NCI-H146 (cell line): Measurements from ENCODE around the gene SST.
"Not testable (repeated sequence)": the region's sequence is repeated elsewhere in the genome, so short reads cannot be mapped to it uniquely, and the experiment has no call there.

Experiments
- DNase-seq: peaks from one replicate; lab custom pipeline; 2025; lab: John Stamatoyannopoulos, UW

SST gene

DNA sequence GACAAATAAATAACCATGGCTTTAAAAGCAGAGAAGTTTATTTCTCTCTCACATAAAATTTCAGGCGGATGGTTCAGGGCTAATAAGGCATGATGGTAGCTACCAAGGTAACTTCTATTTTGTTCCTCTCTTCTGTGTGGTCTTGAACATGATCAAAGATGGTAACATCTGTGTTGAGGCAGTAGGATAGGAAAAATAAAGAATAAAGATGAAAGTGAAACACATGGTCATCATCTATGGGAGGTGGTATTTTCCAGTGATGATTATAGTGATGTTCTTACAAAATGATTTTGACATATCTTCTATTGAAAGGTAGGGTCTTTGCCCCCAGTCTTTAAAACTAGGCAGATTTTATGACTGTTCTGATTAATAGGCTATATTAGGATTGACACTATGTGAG, 14.2 kb upstream of the SST start:
- no peak for DNase-seq

DNA sequence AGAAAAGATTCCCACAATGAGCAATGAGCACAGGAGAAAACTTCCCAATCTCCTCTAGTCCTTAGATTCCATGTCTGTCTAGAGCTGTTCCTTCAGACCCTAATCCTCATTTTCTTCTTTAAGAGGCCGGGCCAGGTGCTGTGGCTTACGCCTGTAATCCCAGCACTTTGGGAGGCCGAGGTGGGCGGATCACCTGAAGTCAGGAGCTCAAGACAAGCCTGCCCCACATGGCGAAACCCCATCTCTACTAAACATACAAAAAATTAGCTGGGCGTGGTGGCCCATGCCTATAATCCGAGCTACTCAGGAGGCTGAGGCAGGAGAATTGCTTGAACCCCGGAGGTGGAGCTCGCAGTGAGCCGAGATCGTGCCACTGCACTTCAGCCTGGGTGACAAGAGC, 11.6 kb upstream of the SST start:
- not testable (repeated sequence) for DNase-seq

DNA sequence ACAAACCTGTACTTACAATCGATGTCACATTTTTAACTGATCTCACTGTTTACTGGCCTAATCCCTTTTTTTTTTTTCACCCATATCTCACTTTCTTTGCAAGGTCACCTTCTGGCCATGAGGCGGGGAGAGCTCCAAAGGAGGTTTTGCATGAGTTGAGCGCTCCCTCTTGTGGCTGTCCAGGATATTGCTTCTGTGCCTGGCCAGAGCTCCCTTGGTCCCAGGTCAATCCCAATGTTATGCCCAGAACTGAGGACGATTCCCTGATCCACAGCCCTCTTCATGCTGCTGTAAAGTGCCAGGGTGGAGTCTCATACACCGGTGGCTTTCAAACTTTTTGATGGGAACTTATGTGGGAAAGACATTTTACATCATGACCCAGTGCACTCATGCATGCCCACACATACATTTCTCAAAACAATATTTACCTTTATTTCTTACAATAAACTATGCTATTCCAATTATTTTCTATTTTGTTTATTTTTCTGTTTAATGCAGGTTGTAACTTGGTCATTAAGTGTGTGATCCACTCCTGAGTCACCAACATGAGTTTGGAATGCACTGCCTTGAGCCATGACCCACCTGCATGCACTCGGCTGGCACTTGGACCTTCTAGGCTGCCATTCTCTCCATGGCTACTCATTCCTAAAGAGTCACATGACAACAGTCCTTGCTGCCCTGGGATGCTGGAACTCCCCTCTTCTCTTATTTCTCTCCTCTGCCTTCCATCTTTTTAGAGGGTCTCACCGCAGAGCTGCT, 9.6 kb upstream of the SST start:
- DNase-seq = peak; percentile 69

DNA sequence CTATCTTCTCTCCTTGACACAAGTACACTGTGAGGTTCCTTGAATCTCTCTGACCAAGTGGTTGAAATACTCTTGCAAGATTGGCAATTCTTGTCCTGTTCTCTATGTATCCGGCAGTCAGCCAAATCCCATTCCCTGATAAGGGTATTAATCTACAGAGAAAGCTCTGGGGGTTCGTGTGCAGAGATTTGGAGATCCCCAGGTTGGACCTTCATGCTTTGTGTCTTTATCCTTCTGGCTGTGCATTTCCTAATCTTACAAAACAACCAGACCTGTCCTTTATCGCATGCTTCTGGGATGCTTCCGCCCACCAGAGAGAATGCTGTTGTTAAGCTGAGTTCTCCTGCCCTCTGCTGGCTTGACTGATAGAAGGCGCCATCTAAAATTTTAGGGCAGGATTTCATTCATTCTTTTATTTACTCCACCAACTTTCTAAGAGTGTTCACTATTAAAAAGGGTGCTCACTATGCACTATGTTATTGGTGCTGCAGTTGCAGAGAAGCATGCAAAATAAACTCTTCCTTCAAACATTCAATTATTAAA, 8.6 kb upstream of the SST start:
- DNase-seq = no peak

DNA sequence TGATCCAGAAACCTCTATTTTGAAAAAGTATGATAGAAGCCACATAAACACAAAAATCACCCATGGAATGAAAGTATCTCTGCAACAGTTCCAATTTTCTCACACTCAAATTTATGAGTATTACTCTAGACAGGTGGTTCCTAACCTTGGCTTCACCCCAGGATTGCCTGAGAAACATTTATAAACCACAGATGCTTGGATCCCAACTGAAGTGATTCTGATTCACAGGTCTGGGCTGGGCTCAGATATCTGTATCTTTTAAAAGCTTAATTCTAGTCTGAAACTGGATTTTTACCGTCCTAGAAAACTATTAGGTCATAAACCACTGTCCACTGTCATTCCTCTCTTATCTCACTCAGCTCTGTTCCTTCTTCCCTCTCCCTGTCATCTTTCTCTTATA, 7.4 kb upstream of the SST start:
- DNase-seq = no peak

DNA sequence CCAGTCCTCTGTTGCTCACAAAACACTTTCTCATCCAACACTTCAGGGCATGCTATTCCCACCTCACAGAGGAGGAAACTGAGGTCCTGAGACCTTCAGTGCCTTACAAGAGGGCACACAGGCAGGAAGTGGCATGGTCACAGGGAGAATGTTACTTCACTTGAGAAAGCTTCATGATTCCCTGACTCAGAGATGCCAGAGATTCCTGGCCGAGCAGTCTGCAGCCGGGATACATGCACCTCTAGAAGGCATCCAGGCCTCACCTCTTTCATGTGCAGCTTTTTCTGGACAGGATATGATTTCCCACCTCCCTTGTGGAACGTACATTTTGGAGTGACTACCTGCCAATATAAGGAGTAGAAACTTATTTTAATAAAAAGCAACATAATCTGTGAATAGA, 2.8 kb upstream of the SST start:
- DNase-seq = no peak

DNA sequence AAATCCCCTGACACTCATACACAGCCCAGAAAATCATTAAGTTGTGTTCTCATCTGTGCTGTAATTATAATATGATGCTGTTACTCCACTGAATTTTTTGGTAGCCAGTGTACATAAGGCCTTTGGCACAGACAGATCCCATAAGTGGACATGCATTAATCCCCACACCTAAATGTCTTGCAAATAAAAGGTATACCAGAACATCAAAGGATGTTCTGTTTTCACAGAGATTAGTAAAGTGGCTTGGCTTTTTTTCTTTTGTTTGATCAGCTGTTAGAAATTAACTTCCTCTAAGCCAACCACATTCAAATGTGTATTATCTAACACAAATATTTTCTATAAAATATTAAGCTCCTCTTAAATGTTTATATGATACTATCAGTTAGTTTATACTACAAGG, 2.7 kb downstream of the SST start:
- DNase-seq = peak; percentile 61

DNA sequence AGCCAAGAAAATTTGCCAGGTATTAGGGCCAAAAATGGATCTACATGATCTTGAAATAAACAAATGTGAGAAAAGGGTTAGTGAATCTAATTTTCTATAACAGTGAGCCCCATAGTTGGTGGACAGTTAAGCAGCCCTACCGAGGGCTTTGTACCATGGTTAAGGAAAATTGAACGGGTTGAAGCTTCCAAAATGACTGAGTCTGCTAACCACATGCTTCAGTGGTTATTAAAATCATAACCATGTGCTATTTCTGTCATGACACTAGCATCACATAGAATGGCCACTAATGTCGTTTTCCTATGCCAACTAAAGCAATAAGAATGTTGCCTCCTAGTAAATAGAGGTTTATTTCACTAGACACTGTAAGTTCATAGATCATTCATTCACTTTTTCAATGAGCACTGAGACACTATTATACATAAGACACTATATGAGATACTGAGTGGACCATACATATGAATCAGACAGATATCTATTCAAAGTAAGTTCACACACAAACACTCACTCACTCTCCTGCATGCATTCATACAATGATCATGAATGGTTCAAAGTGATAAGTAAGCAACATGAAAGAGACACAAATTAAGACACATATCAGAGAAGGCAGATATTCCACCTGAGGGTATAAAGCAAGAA, 4.3 kb downstream of the SST start:
- DNase-seq = no peak

DNA sequence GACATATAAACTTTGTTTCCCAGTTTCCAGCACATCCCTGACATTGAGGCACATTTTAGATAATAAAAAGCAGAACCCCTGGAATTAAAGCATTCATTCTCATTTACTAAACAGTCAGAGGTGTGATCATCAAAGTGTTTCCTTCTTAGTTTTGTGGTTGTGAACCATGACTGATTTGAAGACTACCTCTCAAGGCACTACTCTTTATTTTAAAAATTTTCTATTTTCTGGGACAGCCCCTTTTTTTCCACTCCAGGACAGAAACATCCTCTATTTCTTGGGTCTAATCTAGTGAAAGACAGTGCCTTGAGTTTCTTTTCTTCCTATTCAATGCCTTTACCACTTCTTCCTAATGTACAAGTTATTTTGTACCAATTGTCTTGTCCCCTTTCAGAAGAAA, 5.2 kb downstream of the SST start:
- no peak for DNase-seq

DNA sequence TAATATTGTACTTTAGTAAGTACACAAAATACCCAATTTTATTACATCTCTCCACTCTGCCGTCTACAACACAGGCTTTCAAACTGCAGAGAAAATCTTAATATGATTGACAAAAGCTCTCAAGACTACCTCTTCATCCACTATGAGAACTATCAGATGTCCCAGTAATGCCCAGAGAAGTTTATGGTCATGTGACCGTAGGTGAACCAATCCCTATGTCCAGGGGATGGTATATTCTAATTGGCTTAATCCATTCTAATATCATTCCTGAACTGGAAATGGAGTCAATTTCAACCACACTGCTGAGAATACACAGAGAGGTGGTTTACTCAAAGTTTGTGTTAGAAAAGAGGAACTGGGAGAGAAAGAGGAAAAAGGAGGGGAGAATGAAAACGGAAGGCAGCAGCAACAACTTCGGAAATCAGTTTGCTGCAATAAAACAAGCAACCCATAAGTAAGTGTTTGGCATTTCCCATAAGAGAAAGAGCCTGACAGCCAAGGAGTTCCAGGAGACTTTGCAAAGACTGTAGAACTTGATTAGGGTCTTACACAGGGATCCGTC, 7.3 kb downstream of the SST start:
- no peak for DNase-seq

DNA sequence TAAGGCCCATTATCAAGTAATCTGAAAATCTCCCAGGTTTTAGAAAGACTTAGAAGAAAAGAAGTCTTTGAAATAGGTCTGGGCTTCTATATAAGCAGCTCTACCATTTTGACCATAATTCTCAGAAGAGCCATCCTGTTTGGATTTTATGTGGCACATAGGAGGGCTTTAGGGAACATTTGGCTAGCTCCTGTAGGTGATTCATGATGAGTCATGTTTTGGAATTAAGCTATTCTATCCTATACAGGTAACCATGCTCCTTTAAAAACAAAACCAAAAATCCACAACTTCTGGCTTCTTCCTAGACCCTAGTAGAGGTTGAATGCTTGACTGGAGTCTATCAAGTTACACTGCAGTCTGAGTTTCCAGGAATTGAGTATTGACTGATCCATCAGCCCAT, 8.9 kb downstream of the SST start:
- DNase-seq = no peak

DNA sequence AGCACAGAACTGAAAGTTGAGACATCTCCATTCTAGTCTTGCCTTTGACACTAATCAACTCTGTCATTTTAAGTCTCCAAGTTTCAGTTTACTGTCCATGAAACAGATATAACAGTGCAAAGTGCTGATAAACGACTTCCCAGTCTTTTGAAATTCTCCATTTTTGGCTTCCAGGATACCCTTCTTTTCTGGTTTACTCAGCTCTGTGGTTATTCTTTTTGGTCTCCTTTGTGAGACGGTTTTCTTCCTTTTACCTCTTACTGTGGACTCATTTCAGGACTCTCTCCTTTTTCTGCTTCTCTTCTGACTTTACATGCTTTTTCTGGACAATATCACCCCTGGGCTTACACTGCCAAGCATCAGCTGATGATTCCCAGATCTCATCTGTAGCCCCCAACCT, 18.9 kb downstream of the SST start:
- no peak for DNase-seq

DNA sequence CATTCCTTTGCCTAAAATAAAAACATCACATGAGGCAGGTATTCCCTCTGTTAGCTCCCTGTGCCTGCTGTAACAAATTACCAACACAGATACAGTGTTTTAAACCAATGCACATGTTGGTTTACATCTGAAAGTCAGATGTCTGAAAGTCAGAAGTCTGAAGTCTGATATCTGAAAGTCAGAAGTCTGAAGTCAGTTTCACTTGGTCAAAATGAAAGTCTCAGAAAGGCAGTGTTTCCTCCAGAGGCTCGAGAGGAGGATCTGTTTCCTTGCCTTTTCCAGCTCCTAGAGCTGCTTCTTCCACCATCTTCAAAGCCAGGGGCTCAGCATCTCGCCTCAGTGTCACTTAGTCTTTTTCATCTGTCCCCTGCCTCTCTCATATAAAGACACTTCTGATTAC, 22.0 kb downstream of the SST start:
- DNase-seq = no peak

DNA sequence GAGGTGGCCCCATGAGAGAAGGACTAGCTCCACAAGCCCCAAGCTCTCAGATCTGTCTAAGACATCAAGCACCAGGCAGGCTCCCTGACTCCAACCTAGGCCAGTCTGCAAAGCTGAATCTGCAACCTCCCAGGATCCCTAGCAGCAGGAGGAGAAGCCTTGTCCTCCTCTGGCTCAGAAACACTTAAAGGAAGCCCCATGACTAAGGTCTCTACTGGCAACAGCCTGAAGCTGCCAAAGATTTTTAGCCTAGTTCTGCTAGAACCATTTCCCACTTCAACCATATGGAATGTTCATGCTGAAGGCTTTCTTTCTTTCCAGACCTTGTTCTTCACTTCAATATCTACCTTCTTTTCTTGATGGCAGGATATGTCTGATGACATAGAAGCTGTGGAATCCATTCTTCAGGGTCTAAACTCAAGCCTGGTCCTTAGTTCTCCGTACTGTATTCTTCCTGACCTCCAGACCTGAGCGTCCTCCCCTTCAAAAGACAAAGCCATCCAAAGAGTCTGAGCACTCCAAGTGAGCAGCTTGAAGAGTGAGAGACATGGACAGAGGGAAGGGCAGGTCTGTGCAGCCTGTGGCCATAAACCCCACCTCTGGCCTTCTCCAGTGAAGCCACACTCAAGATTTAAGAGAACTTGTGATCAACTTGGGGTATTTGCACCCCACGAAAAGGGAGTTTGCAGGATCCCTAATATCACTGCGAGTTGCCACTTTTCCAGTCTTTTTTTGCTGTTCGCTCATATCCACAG, 23.1 kb downstream of the SST start:
- DNase-seq = no peak

DNA sequence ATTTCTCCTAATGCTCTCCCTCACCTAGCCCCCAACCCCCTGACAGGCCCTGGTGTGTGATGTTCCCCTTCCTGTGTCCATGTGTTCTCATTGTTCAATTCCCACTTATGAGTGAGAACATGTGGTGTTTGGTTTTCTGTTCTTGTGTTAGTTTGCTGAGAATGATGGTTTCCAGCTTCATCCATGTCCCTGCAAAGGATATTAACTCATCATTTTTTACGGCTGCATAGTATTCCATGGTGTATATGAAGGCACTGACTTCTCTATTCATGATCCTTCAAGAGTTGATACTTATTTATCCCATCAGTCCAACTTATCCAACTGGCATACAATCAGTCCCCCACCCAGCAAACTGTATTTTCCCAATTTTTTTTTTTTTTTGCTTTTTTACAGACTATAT, 24.8 kb downstream of the SST start:
- DNase-seq = not testable (repeated sequence)

DNA sequence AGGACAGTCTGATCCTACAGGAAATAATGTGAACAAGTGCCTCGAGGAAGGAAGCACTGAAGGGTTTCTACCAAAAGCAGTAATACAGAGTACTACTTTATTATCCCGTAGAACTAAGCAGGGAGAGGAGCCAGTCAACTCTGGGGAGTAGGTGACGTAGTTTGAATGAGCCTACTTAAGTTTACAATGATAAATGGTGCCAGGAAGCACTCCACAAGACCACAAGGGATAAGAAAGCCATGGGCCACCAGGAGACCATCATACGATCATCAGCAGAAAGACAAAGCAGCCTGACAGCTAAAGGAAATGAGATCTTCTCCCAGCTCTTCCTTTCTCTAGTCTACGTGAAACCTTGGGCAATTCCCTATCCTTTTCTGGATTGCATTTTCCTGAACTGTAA, 27.3 kb downstream of the SST start:
- no peak for DNase-seq

DNA sequence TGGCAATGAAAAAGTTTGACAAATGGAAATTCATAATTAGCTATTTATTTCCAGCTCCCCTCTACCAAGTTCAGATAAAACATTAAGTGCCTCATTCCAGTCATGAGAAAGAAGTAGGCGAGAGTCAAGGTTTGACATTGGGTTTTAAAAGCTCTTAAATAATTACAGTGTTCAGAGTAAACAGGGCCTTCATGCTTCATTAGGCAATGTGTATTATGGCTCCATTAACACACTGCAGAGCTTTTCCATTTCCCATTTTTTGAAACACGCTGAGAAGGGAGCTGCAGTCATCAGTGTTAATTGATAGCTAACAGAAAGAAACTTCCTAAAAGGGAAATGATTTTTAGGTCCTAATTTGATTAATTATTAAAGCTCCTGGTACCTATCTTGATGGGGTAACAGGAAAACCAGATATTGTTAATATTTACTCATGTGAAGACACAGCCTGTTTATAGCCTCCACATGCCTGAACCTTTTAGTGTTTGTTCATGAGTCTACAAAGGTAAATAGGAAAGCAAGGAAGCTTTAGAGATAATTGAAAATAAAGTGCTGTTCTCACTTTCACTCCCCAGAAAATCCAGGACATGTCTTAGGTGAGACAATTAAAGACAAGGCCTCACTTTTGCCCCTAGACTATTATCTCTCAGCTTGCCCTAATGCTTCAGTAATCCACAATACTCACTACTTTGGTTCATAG, 28.7 kb downstream of the SST start:
- peak; percentile 22 for DNase-seq

DNA sequence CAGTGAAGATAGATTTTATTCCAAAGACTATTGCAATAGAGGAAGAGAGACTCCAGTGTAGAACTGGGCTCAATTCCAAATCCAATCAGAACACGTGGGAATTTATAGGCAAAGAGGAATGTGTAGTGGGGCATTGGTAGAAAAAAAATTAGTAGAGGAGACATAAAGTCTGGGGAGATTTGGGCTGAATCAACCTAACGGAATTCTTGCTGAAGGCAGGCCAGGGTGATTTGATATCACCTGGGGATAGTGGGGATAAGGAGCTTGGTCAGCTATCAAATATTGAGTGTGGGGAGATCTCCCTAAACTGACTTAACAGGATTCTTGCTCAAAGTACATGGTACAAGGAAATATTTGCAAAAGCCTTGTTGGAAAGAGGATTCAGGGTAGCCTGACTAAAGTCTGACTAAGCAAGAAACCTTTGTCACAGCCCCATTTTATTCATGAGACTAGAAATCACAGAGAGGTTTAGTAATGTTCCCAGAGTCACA, 29.6 kb downstream of the SST start:
- no peak for DNase-seq

DNA sequence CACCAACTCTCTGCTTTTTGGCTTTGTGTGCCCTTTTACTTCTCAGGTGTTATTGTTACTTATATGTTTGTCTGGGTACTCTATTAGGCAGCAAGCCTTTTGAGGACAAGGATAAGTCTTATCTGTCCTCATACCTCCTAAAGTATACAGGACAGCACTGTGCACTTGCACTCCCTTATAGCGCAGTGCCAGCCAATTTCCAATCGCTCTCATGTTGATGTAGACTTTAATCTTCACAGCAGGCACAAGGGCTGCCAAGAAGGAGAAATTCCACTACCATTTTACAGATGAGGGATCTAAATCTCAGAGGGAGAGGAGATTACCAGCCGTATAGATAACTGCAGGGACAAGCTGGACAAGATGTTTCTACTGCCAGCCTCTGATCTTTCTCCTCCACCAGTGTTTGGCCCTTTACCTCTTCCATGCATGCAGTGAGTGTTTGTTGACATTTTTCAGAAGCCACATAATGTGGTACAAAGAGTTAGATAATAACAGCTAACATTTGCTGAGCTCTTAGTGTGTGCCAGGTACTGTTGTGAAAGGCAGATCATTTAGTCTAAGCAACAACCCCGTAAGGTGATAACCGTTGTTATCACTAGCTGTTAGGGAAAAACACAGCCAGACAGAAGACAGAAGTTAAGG, 30.1 kb downstream of the SST start:
- DNase-seq = no peak

DNA sequence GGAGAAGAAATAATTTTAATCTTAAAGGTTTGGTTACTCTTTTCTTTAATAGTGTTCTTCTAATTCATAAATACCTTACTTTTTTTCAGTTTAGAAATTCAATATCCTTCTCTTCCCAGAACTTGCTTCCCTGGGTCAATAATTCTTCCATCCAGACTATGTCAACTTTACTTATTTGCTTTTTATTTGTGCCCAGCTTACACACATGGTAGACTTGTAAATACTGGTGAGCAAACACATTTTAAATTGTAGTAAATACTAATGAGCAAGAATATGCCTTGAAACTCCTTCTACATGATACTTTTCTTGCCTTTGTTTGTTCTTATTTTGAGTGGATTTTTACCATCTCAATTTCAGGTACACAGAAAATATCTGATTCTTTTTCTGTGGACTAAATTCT, 33.7 kb downstream of the SST start:
- DNase-seq = no peak

DNA sequence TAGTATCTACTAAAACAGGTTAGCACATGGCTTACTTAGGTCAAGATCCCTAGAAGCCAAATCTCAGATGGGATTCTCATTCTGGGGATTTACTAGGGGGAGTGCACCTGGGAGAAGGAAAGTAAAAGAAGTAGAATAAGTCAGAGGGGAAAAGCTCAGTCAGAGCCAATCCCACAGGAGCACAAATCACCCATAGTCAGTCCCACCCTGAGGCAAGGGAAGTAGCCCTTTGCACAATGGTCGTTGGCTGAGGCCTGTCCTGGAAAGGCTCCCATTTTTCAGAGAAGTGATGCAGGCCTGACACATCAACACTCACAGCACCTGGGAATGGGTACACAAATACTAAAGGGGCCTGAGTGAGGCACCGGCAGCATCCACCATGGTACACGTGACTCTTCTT, 39.8 kb downstream of the SST start:
- DNase-seq = no peak
